ENCODE results near the gene ZNHIT2. TPM values are rescaled to one million over a fixed set of nuclear protein-coding genes. Genes with fewer than 3 reads are reported as not detected.
A peak's percentile ranks its signal among the peaks of the same experiment; 100 is the strongest.
"Not testable (repeated sequence)": the region's sequence is repeated elsewhere in the genome, so short reads cannot be mapped to it uniquely, and the experiment has no call there.

ZNHIT2 gene
- total RNA-seq, 2 experiments from 2014 or later: 11.1 to 11.9 TPM

- H3K9me3 Mint-ChIP-seq; H3K27me3 Mint-ChIP-seq; H3K27ac Mint-ChIP-seq; ATAC-seq (ENCODE audit: low read depth); DNase-seq; H3K4me3 Mint-ChIP-seq; H3K36me3 Mint-ChIP-seq: not testable (repeated sequence)
- POLR2A ChIA-PET: interaction anchor here (0.7 kb wide), 1 partner anchor 19 kb away, joined by 3 read pairs; no protein-coding TSS in a partner anchor
- H3K4me1 Mint-ChIP-seq: peaks cover 19% of the 10 kb centered on the region
Observed at GRCh38 chr11:65150131-65150508, 32.6 kb upstream of the ZNHIT2 start.

GRCh38 chr11:65148657-65149056 is 31.2 kb upstream of the ZNHIT2 start:
- H3K9me3 Mint-ChIP-seq: no peaks in the 10 kb centered on the region
- POLR2A ChIA-PET: no interaction called here
- peaks cover 9% of the 10 kb centered on the region for H3K27me3 Mint-ChIP-seq
- DNase-seq: no peak
- H3K36me3 Mint-ChIP-seq: no peaks in the 10 kb centered on the region
- H3K4me1 Mint-ChIP-seq: peaks cover 19% of the 10 kb centered on the region
- no peak for ATAC-seq (ENCODE audit: low read depth)
- no peak overlapping the region for H3K4me3 Mint-ChIP-seq
- H3K27ac Mint-ChIP-seq: no peak overlapping the region

GRCh38 chr11:65147352-65148075 is 30.0 kb upstream of the ZNHIT2 start:
- H3K36me3 Mint-ChIP-seq: no peaks in the 10 kb centered on the region
- DNase-seq: no peak
- H3K4me3 Mint-ChIP-seq: no peak overlapping the region
- no peak overlapping the region for H3K27ac Mint-ChIP-seq
- H3K27me3 Mint-ChIP-seq: peaks cover 5% of the 10 kb centered on the region
- H3K4me1 Mint-ChIP-seq: peaks cover 16% of the 10 kb centered on the region
- ATAC-seq (ENCODE audit: low read depth): no peak
- POLR2A ChIA-PET: interaction anchor here (1.1 kb wide), 1 partner anchor 13 kb away, joined by 4 read pairs; the partner anchor contains the start of gene SYVN1
- H3K9me3 Mint-ChIP-seq: no peaks in the 10 kb centered on the region

GRCh38 chr11:65141896-65142494 is 24.5 kb upstream of the ZNHIT2 start:
- Mint-ChIP-seq H3K4me1 (no peaks in the 10 kb centered on the region), H3K4me3 (no peak overlapping the region), H3K27me3 (peaks cover 17% of the 10 kb centered on the region), H3K9me3 (no peaks in the 10 kb centered on the region), H3K27ac (no peak overlapping the region), H3K36me3 (no peaks in the 10 kb centered on the region)
- POLR2A ChIA-PET: no interaction called here
- DNase-seq: no peak
- ATAC-seq (ENCODE audit: low read depth): no peak

- Mint-ChIP-seq H3K9me3 (no peaks in the 10 kb centered on the region), H3K4me3 (peak overlapping the region; percentile 67), H3K4me1 (peaks cover 26% of the 10 kb centered on the region), H3K27me3 (peaks cover 10% of the 10 kb centered on the region), H3K27ac (peak overlapping the region; percentile 82), H3K36me3 (peaks cover 4% of the 10 kb centered on the region)
- peak; percentile 17 for DNase-seq
- POLR2A ChIA-PET: interaction anchor here (0.6 to 3.8 kb wide), 6 partner anchors 7 to 151 kb away, joined by 3 to 62 read pairs (median 7); partner anchors contain the start of genes CAPN1, FAU, MRPL49 and POLA2
- no peak for ATAC-seq (ENCODE audit: low read depth)
Observed at GRCh38 chr11:65136515-65137096, 19.1 kb upstream of the ZNHIT2 start.

GRCh38 chr11:65135633-65136145 is 18.2 kb upstream of the ZNHIT2 start:
- Mint-ChIP-seq H3K4me3 (peak overlapping the region; percentile 99), H3K27ac (peak overlapping the region; percentile 100), H3K4me1 (peaks cover 29% of the 10 kb centered on the region), H3K27me3 (peaks cover 5% of the 10 kb centered on the region), H3K9me3 (no peaks in the 10 kb centered on the region), H3K36me3 (peaks cover 4% of the 10 kb centered on the region)
- DNase-seq (no peak), ATAC-seq (ENCODE audit: low read depth) (no peak)
- POLR2A ChIA-PET: interaction anchor here (0.6 to 3.8 kb wide), 20 partner anchors 8 to 363 kb away, joined by 3 to 62 read pairs (median 4); partner anchors contain the start of genes ARL2, CAPN1, DPF2 and FAU

- Mint-ChIP-seq H3K27ac (peak overlapping the region; percentile 100), H3K36me3 (peaks cover 4% of the 10 kb centered on the region), H3K4me3 (peak overlapping the region; percentile 99), H3K27me3 (no peaks in the 10 kb centered on the region), H3K4me1 (peaks cover 29% of the 10 kb centered on the region), H3K9me3 (no peaks in the 10 kb centered on the region)
- DNase-seq (peak; percentile 76), ATAC-seq (ENCODE audit: low read depth) (peak; percentile 91)
- POLR2A ChIA-PET: interaction anchor here (0.6 to 3.8 kb wide), 20 partner anchors 10 to 364 kb away, joined by 3 to 62 read pairs (median 4); partner anchors contain the start of genes ARL2, CAPN1, DPF2 and FAU
Observed at GRCh38 chr11:65134952-65135632, 17.6 kb upstream of the ZNHIT2 start.

- peaks cover 29% of the 10 kb centered on the region for H3K4me1 Mint-ChIP-seq
- no peaks in the 10 kb centered on the region for H3K27me3 Mint-ChIP-seq
- H3K27ac Mint-ChIP-seq: peak within 1 kb of the TSS; percentile 100
- ATAC-seq (ENCODE audit: low read depth): peak; percentile 75
- POLR2A ChIA-PET: interaction anchor here (0.6 to 3.8 kb wide), 20 partner anchors 10 to 364 kb away, joined by 3 to 62 read pairs (median 4); partner anchors contain the start of genes ARL2, CAPN1, DPF2 and FAU
- DNase-seq: peak; percentile 93
- H3K36me3 Mint-ChIP-seq: peaks cover 4% of the 10 kb centered on the region
- H3K9me3 Mint-ChIP-seq: no peaks in the 10 kb centered on the region
- peak within 1 kb of the TSS; percentile 99 for H3K4me3 Mint-ChIP-seq
Observed at GRCh38 chr11:65134240-65134951, 16.9 kb upstream of the ZNHIT2 start, which contains the start of gene SYVN1. SYVN1 (minus strand) TSS chr11:65134519; CDS start chr11:65133601, 918 bp downstream.

- no peak for ATAC-seq (ENCODE audit: low read depth)
Observed at GRCh38 chr11:65133724-65134123, 16.2 kb upstream of the ZNHIT2 start.

GRCh38 chr11:65132988-65133700 is 15.6 kb upstream of the ZNHIT2 start:
- H3K27ac Mint-ChIP-seq: peak overlapping the region; percentile 100
- H3K4me3 Mint-ChIP-seq: peak overlapping the region; percentile 99
- DNase-seq: peak; percentile 66
- H3K27me3 Mint-ChIP-seq: no peaks in the 10 kb centered on the region
- no peaks in the 10 kb centered on the region for H3K9me3 Mint-ChIP-seq
- peaks cover 4% of the 10 kb centered on the region for H3K36me3 Mint-ChIP-seq
- POLR2A ChIA-PET: interaction anchor here (0.6 to 3.8 kb wide), 5 partner anchors 12 to 103 kb away, joined by 3 to 62 read pairs (median 29); partner anchors contain the start of genes CAPN1, FAU, MRPL49 and VPS51
- H3K4me1 Mint-ChIP-seq: peaks cover 29% of the 10 kb centered on the region
- no peak for ATAC-seq (ENCODE audit: low read depth)

More at GRCh38 chr11:65133724-65134123, 16.2 kb upstream of the ZNHIT2 start:
- POLR2A ChIA-PET: interaction anchor here (0.6 to 3.8 kb wide), 6 partner anchors 12 to 365 kb away, joined by 3 to 62 read pairs (median 16); partner anchors contain the start of genes CAPN1, FAU, MALAT1 and MRPL49
- DNase-seq: peak; percentile 55
- H3K27me3 Mint-ChIP-seq: no peaks in the 10 kb centered on the region
- H3K27ac Mint-ChIP-seq: peak overlapping the region; percentile 100
- H3K36me3 Mint-ChIP-seq: peaks cover 4% of the 10 kb centered on the region
- H3K4me3 Mint-ChIP-seq: peak overlapping the region; percentile 99
- no peaks in the 10 kb centered on the region for H3K9me3 Mint-ChIP-seq
- peaks cover 29% of the 10 kb centered on the region for H3K4me1 Mint-ChIP-seq

- Mint-ChIP-seq H3K9me3 (no peaks in the 10 kb centered on the region), H3K4me3 (peak overlapping the region; percentile 99), H3K27ac (peak overlapping the region; percentile 45), H3K4me1 (peaks cover 29% of the 10 kb centered on the region), H3K36me3 (peaks cover 4% of the 10 kb centered on the region), H3K27me3 (no peaks in the 10 kb centered on the region)
- POLR2A ChIA-PET: interaction anchor here (1.1 to 3.8 kb wide), 4 partner anchors 10 to 49 kb away, joined by 3 to 62 read pairs (median 30); partner anchors contain the start of genes CAPN1, FAU, MRPL49 and ZNHIT2
- DNase-seq: no peak
- no peak for ATAC-seq (ENCODE audit: low read depth)
Observed at GRCh38 chr11:65132238-65132987, 14.9 kb upstream of the ZNHIT2 start.

Data from activated naive CD8-positive, alpha-beta T cell treated with anti-CD3 and anti-CD28 coated beads, Interleukin-2, amount 10 ng/mL, durations not matched to agents 7 days and 5 days (primary cell).